Esophagus squamous epithelium (tissue), 4 donors: ENCODE measurements around the gene SPTLC3.

Source experiments
- POLR2A ChIP-seq, 4 donors: fragments of 450-650 bp; IDR thresholded peaks; one replicate each; pipeline ENCODE4 v1.6.1; 2017; ENCODE audit warnings: antibody characterized with exemption in 4 of 4, mild to moderate bottlenecking in 4 of 4, moderate library complexity in 3 of 4
- TF ChIP-seq, protein P1 (sequence below), 6 experiments: fragments of 450-650 bp in 4 of 6; fragments of 200-600 bp in 2 of 6; sonication (generic) in 2 of 6; IDR thresholded peaks; one replicate each; pipeline ENCODE4 v1.5.1; 2016 to 2019; ENCODE audit warnings: antibody characterized with exemption in 6 of 6, mild to moderate bottlenecking in 4 of 6, moderate library complexity in 4 of 6

DNA sequence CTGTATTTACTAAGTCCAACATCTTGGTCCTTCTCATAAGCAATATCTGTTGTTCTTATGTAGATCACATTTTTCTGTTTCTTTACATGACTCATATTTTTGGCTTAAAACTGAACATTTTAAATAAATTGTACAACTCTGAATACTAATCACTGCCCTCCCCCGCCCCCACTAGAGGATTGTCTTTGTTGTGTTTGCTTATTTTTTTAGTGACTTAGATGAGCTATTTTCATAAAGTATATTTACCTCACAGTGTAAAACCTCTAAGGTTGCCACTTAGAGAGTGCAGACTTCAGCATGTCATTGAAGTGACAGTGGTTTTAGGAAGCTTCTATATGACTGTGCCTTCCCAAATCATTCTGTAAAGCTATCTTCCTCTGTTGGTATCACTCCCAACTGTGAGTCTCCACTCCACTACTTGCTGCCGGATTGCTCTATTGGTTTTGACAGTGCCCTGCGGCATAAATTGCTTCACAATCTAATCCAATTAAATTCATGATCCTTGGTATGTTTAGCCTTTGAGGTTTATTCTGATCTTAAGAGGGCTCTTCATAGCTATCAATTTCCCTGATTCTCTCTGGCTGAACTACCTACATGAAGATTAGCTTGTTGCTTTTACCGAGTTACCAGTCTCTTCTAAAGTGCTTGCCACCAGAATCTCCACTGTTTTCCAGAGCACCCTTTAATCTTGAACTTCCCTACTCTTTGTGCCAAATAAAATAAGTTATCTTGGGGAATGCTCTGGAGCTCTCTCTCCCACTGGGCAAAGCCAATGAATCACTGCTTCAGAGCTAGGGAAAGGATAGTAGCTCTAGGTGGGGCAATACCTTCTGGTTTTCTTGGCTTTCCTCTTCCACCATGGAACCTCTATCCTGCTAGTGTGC lies 33.0 kb downstream of the SPTLC3 start:
- TF ChIP-seq, protein P1, sequence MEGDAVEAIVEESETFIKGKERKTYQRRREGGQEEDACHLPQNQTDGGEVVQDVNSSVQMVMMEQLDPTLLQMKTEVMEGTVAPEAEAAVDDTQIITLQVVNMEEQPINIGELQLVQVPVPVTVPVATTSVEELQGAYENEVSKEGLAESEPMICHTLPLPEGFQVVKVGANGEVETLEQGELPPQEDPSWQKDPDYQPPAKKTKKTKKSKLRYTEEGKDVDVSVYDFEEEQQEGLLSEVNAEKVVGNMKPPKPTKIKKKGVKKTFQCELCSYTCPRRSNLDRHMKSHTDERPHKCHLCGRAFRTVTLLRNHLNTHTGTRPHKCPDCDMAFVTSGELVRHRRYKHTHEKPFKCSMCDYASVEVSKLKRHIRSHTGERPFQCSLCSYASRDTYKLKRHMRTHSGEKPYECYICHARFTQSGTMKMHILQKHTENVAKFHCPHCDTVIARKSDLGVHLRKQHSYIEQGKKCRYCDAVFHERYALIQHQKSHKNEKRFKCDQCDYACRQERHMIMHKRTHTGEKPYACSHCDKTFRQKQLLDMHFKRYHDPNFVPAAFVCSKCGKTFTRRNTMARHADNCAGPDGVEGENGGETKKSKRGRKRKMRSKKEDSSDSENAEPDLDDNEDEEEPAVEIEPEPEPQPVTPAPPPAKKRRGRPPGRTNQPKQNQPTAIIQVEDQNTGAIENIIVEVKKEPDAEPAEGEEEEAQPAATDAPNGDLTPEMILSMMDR (IDR thresholded peaks at IDR 0.05): no peak
- no peak for TF ChIP-seq POLR2A (IDR thresholded peaks at IDR 0.05)
